HG02852 (cell line): ENCODE measurements around the gene ZNF48.
A peak's percentile ranks its signal among the peaks of the same experiment; 100 is the strongest.

Source experiments
- ATAC-seq: cut with Tn5 transposase; IDR thresholded peaks from one replicate; pipeline ENCODE4 v1.9.1; 2021; ENCODE audit warnings: mild to moderate bottlenecking, moderate library complexity; ENCODE audit not compliant: unreplicated experiment

ZNF48 gene

GRCh38 chr16:30395155-30395991, at the start of gene ZNF48:
Gene ZNF48 (plus strand): TSS chr16:30395420. CDS start chr16:30395795, 375 bp downstream.
- peak; percentile 62 for ATAC-seq

GRCh38 chr16:30346286-30346685, 48.9 kb upstream of the ZNF48 start:
- ATAC-seq: no peak

GRCh38 chr16:30348113-30348512, 47.1 kb upstream of the ZNF48 start:
- ATAC-seq: no peak

GRCh38 chr16:30348929-30349328, 46.3 kb upstream of the ZNF48 start:
- ATAC-seq: no peak

GRCh38 chr16:30349675-30350074, 45.5 kb upstream of the ZNF48 start:
- ATAC-seq: no peak

GRCh38 chr16:30350134-30350871, 44.9 kb upstream of the ZNF48 start:
- peak; percentile 52 for ATAC-seq

GRCh38 chr16:30351001-30351441, 44.2 kb upstream of the ZNF48 start:
- ATAC-seq: no peak

- no peak for ATAC-seq
These were observed 43.4 kb upstream of the ZNF48 start for GRCh38 chr16:30351586-30352419.

- no peak for ATAC-seq
These were observed 42.5 kb upstream of the ZNF48 start for GRCh38 chr16:30352488-30353401.

- no peak for ATAC-seq
These were observed 41.6 kb upstream of the ZNF48 start for GRCh38 chr16:30353438-30354129.

GRCh38 chr16:30354423-30355143, 40.6 kb upstream of the ZNF48 start:
- peak; percentile 2 for ATAC-seq

- peak; percentile 61 for ATAC-seq
These were observed 39.9 kb upstream of the ZNF48 start, which contains the start of gene CD2BP2 for GRCh38 chr16:30355144-30355953. Gene CD2BP2 (minus strand): TSS chr16:30355308. CDS start chr16:30354681, 627 bp downstream.

- no peak for ATAC-seq
These were observed 39.3 kb upstream of the ZNF48 start for GRCh38 chr16:30355954-30356308.

- no peak for ATAC-seq
These were observed 38.7 kb upstream of the ZNF48 start for GRCh38 chr16:30356401-30357084.

- ATAC-seq: no peak
These were observed 38.0 kb upstream of the ZNF48 start for GRCh38 chr16:30357085-30357714.

GRCh38 chr16:30357715-30358576, 37.3 kb upstream of the ZNF48 start:
- no peak for ATAC-seq
